ENCODE data around the gene CD300A. TPM values are rescaled to one million over a fixed set of nuclear protein-coding genes. Genes with fewer than 3 reads are reported as not detected.

CD300A gene
- total and polyA plus RNA-seq, 7 experiments from 2014 or later = 5.0 to 52.4 (median 6.8) TPM

DNA sequence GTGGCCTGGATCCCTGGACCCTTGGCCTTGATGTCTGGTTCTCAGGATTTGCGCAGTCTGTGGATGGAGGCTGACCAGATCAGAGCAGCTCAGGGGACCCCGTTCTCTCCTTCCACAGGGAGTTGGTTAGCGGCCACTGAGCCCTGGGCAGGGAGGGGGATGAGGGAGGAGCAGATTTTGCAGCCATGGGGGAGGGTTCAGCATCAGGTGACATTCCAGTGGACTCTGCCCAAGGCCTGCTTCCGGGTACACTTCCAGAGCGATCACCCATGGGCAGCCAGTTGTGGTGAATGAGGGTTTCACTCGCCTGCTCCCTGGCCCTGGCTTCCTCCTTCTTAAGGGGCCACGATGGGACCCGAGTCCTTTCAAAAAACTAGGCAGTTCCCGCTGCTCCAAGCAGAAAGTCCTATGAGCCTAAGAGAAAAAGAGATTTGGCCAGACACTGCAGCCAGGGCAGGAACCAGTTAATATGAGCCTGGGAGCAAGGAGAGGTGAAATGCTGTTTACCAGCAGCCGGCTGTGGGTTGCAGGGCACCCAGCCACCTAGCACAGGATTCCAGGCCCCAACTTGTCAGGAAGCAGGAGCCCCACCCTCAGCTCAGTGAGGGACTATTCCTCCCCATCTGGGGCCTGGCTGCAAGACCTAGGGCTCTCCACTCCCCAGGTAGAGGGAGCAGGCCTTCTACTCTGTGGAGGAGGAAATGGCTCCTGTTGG is 39.2 kb upstream of the CD300A start:
- Histone ChIP-seq H3K4me1 (ENCODE audit: control insufficient read depth in 2 of 2, insufficient read depth in 2 of 2, low read length in 2 of 2) (peaks cover 0 to 6% of the 10 kb centered on the region in 2 donors), H3K4me3 (ENCODE audit: low read length) (no peak overlapping the region), H3K27me3 (ENCODE audit: control insufficient read depth in 2 of 2, insufficient read depth in 2 of 2, low read length in 2 of 2) (peaks cover 0 to 13% of the 10 kb centered on the region in 2 donors), H3K27ac (ENCODE audit: low read depth, low read length) (no peak overlapping the region), H3K36me3 (ENCODE audit: control insufficient read depth in 2 of 3, insufficient read depth in 3 of 3, low read length in 3 of 3) (no peaks in the 10 kb centered on the region), H3K9me3 (ENCODE audit: control insufficient read depth in 2 of 3, low read length in 3 of 3) (no peaks in the 10 kb centered on the region)
- no peak for ATAC-seq
- Mint-ChIP-seq H3K27ac (no peak overlapping the region), H3K36me3 (no peaks in the 10 kb centered on the region), H3K27me3 (peaks cover 15 to 65% (median 33%) of the 10 kb centered on the region in 5 donors), H3K4me3 (peak overlapping the region in 1 of 10 donors; percentile 48), H3K9me3 (no peaks in the 10 kb centered on the region), H3K4me1 (peaks cover 0 to 15% (median 5%) of the 10 kb centered on the region in 7 donors)
- no peak for DNase-seq
- POLR2A ChIA-PET = no interaction called here
- intact Hi-C loops (cut with micrococcal nuclease) = no loop called here
- CTCF ChIA-PET = no interaction called here

- no peak for DNase-seq
- Mint-ChIP-seq H3K27ac (no peak overlapping the region), H3K36me3 (no peaks in the 10 kb centered on the region), H3K27me3 (peaks cover 15 to 62% (median 34%) of the 10 kb centered on the region in 5 donors), H3K9me3 (no peaks in the 10 kb centered on the region), H3K4me1 (peaks cover 0 to 16% (median 5%) of the 10 kb centered on the region in 7 donors), H3K4me3 (no peak overlapping the region)
- ATAC-seq = no peak
- intact Hi-C loops (cut with micrococcal nuclease) = no loop called here
- no peak overlapping the region for H3K4me3 ChIP-seq (ENCODE audit: low read length)
- ChIA-PET POLR2A (no interaction called here), CTCF (no interaction called here)
- H3K36me3 ChIP-seq (ENCODE audit: control insufficient read depth in 2 of 3, insufficient read depth in 3 of 3, low read length in 3 of 3) = no peaks in the 10 kb centered on the region
- H3K4me1 ChIP-seq (ENCODE audit: control insufficient read depth in 2 of 2, insufficient read depth in 2 of 2, low read length in 2 of 2) = peaks cover 0 to 6% of the 10 kb centered on the region in 2 donors
- peaks cover 2 to 13% of the 10 kb centered on the region in 2 donors for H3K27me3 ChIP-seq (ENCODE audit: control insufficient read depth in 2 of 2, insufficient read depth in 2 of 2, low read length in 2 of 2)
- no peaks in the 10 kb centered on the region for H3K9me3 ChIP-seq (ENCODE audit: control insufficient read depth in 2 of 3, low read length in 3 of 3)
- H3K27ac ChIP-seq (ENCODE audit: low read depth, low read length) = no peak overlapping the region
Measured at GRCh38 chr17:74427763-74428153, 38.7 kb upstream of the CD300A start.

GRCh38 chr17:74429604-74430384 is 36.6 kb upstream of the CD300A start:
- H3K27ac Mint-ChIP-seq = peak overlapping the region in 1 of 9 donors; percentile 46
- H3K27me3 ChIP-seq (ENCODE audit: control insufficient read depth in 2 of 2, insufficient read depth in 2 of 2, low read length in 2 of 2) = peaks cover 5 to 13% of the 10 kb centered on the region in 2 donors
- no peak overlapping the region for H3K27ac ChIP-seq (ENCODE audit: low read depth, low read length)

DNA sequence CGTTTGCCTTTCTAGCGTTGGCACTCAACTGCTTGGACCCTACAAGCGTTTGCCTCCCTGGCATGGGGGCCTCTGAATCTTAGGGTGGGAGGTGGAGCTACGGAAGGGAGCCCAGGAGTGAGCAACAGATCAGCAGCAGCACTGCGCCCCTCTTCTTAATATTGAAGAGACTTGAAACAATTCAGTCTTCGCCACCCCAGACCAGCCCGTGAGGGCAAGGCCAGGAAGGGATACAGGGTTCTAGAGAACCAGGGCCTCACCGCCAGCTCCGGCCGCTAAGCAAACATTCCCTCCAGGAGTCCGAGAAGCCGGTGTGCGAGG is 36.1 kb upstream of the CD300A start:
- CTCF ChIA-PET = no interaction called here
- Histone ChIP-seq H3K9me3 (ENCODE audit: control insufficient read depth in 2 of 3, low read length in 3 of 3) (no peaks in the 10 kb centered on the region), H3K36me3 (ENCODE audit: control insufficient read depth in 2 of 3, insufficient read depth in 3 of 3, low read length in 3 of 3) (no peaks in the 10 kb centered on the region), H3K27ac (ENCODE audit: low read depth, low read length) (no peak overlapping the region), H3K27me3 (ENCODE audit: control insufficient read depth in 2 of 2, insufficient read depth in 2 of 2, low read length in 2 of 2) (peaks cover 5 to 13% of the 10 kb centered on the region in 2 donors), H3K4me1 (ENCODE audit: control insufficient read depth in 2 of 2, insufficient read depth in 2 of 2, low read length in 2 of 2) (peaks cover 0 to 6% of the 10 kb centered on the region in 2 donors), H3K4me3 (ENCODE audit: low read length) (no peak overlapping the region)
- peaks cover 0 to 18% (median 5%) of the 10 kb centered on the region in 7 donors for H3K4me1 Mint-ChIP-seq
- H3K9me3 Mint-ChIP-seq = no peaks in the 10 kb centered on the region
- peak overlapping the region in 6 of 10 donors; percentile 3 to 77 (median 45) for H3K4me3 Mint-ChIP-seq
- H3K27me3 Mint-ChIP-seq = peaks cover 24 to 76% (median 45%) of the 10 kb centered on the region in 5 donors
- POLR2A ChIA-PET = no interaction called here
- H3K36me3 Mint-ChIP-seq = no peaks in the 10 kb centered on the region
- no peak for DNase-seq
- no peak for ATAC-seq
- intact Hi-C loops (cut with micrococcal nuclease) = loop anchor here in 1 of 2 donors (10.0 kb wide), 1 partner anchor 64 kb away; no protein-coding TSS in a partner anchor
- H3K27ac Mint-ChIP-seq = peak overlapping the region in 1 of 9 donors; percentile 46

More at GRCh38 chr17:74429604-74430384, 36.6 kb upstream of the CD300A start:
- ChIA-PET POLR2A (no interaction called here), CTCF (no interaction called here)
- Mint-ChIP-seq H3K4me3 (peak overlapping the region in 3 of 10 donors; percentile 22 to 77 (median 41)), H3K9me3 (no peaks in the 10 kb centered on the region), H3K36me3 (no peaks in the 10 kb centered on the region), H3K27me3 (peaks cover 25 to 78% (median 47%) of the 10 kb centered on the region in 5 donors), H3K4me1 (peaks cover 0 to 18% (median 5%) of the 10 kb centered on the region in 7 donors)
- DNase-seq = no peak
- intact Hi-C loops (cut with micrococcal nuclease) = loop anchor here in 1 of 2 donors (10.0 kb wide), 1 partner anchor 65 kb away; no protein-coding TSS in a partner anchor
- H3K4me1 ChIP-seq (ENCODE audit: control insufficient read depth in 2 of 2, insufficient read depth in 2 of 2, low read length in 2 of 2) = peaks cover 0 to 6% of the 10 kb centered on the region in 2 donors
- H3K9me3 ChIP-seq (ENCODE audit: control insufficient read depth in 2 of 3, low read length in 3 of 3) = no peaks in the 10 kb centered on the region
- no peak overlapping the region for H3K4me3 ChIP-seq (ENCODE audit: low read length)
- ATAC-seq = no peak
- H3K36me3 ChIP-seq (ENCODE audit: control insufficient read depth in 2 of 3, insufficient read depth in 3 of 3, low read length in 3 of 3) = no peaks in the 10 kb centered on the region

DNA sequence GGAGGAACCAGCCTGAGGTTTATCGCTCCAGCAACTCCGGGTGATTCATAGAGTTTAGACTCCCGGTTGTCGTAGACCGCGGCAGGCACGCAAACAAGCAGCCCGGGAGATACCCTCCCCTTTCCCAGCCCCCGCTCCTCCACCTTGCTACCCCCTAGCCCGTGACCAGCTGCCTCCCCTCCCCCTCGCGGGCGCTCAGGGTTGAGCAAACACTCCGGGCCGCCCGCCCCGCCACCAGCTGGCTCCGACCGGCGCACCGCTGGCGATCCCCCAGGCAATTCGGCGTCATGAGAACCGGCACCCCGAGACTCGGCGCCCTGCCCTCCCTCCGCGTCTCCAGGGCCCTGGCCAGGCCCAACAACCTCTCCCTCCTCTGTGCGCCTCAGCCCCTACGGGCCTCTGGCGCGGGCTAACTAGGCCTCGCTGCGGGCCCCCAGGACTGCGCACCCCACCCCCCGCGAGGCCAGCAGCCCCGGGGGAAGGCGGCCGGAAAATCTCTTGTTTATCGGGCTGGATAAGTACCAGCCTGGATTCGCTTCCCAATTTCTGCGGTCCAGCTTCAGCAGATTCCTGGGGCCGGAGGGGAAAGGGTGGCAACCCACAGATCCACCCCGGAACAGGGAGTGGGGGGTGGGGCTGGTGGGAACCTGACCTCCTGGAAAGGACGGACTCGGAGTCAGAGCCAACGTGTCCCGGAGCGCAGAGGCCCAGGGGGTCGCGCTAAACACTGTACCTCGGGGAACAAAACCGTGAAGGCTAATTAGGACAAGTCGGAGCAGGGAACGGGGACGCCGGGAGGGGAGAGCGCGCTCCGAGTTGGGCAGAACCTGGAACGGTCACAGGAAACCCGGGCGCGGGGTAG is 35.5 kb upstream of the CD300A start:
- ChIA-PET CTCF (no interaction called here), POLR2A (no interaction called here)
- peaks cover 0 to 18% (median 5%) of the 10 kb centered on the region in 7 donors for H3K4me1 Mint-ChIP-seq
- Histone ChIP-seq H3K36me3 (ENCODE audit: control insufficient read depth in 2 of 3, insufficient read depth in 3 of 3, low read length in 3 of 3) (no peaks in the 10 kb centered on the region), H3K27ac (ENCODE audit: low read depth, low read length) (no peak overlapping the region), H3K4me3 (ENCODE audit: low read length) (no peak overlapping the region), H3K27me3 (ENCODE audit: control insufficient read depth in 2 of 2, insufficient read depth in 2 of 2, low read length in 2 of 2) (peaks cover 5 to 13% of the 10 kb centered on the region in 2 donors), H3K9me3 (ENCODE audit: control insufficient read depth in 2 of 3, low read length in 3 of 3) (no peaks in the 10 kb centered on the region), H3K4me1 (ENCODE audit: control insufficient read depth in 2 of 2, insufficient read depth in 2 of 2, low read length in 2 of 2) (peaks cover 0 to 6% of the 10 kb centered on the region in 2 donors)
- H3K36me3 Mint-ChIP-seq = no peaks in the 10 kb centered on the region
- peak overlapping the region in 1 of 9 donors; percentile 29 for H3K27ac Mint-ChIP-seq
- ATAC-seq (peak; percentile 41), DNase-seq (peak in 1 of 9 donors; percentile 37)
- peaks cover 0 to 4% (median 0%) of the 10 kb centered on the region in 11 donors for H3K9me3 Mint-ChIP-seq
- peaks cover 27 to 79% (median 48%) of the 10 kb centered on the region in 5 donors for H3K27me3 Mint-ChIP-seq
- intact Hi-C loops (cut with micrococcal nuclease) = loop anchor here in 1 of 2 donors (10.0 kb wide), 1 partner anchor 64 kb away; no protein-coding TSS in a partner anchor
- peak overlapping the region in 8 of 10 donors; percentile 7 to 77 (median 61) for H3K4me3 Mint-ChIP-seq

Measured in naive thymus-derived CD4-positive, alpha-beta T cell (primary cell).